HUDEP-2 (cell line): Measurements from ENCODE around the gene ATF2.

Experiments
- DNase-seq, 76 experiments: peaks; one replicate each; lab custom pipeline; 2025; ENCODE audit not compliant: unreplicated experiment in 76 of 76; lab: John Stamatoyannopoulos, UW

Gene ATF2

GRCh38 chr2:175167792-175168563 is at the start of gene ATF2:
Gene ATF2, minus strand, starts transcription at chr2:175168203. Its CDS starts 31,760 bp downstream, at chr2:175136443.
- peak; percentile 43 to 100 (median 97) for DNase-seq

- DNase-seq: no peak
Observed at GRCh38 chr2:175207741-175208438, 39.9 kb upstream of the ATF2 start.

GRCh38 chr2:175206866-175207265 is 38.9 kb upstream of the ATF2 start:
- DNase-seq: no peak

GRCh38 chr2:175205523-175205922 is 37.5 kb upstream of the ATF2 start:
- no peak for DNase-seq

- peak in 39 of 76 experiments; percentile 1 to 62 (median 21) for DNase-seq
Observed at GRCh38 chr2:175203621-175204496, 35.9 kb upstream of the ATF2 start.

GRCh38 chr2:175195012-175195411 is 27.0 kb upstream of the ATF2 start:
- no peak for DNase-seq

GRCh38 chr2:175188761-175189160 is 20.8 kb upstream of the ATF2 start:
- DNase-seq: no peak

GRCh38 chr2:175187378-175187777 is 19.4 kb upstream of the ATF2 start:
- DNase-seq: peak in 23 of 76 experiments; percentile 7 to 63 (median 33)

- DNase-seq: no peak
Observed at GRCh38 chr2:175183674-175184073, 15.7 kb upstream of the ATF2 start.

GRCh38 chr2:175181877-175182308 is 13.9 kb upstream of the ATF2 start:
- peak in 2 of 76 experiments; percentile 27 to 43 for DNase-seq

GRCh38 chr2:175181104-175181876 is 13.3 kb upstream of the ATF2 start, which contains the start of gene ATP5MC3:
Gene ATP5MC3, minus strand, starts transcription at chr2:175181710. Its CDS starts 317 bp downstream, at chr2:175181393.
- DNase-seq: peak in 75 of 76 experiments; percentile 41 to 96 (median 86)

- DNase-seq: peak in 60 of 76 experiments; percentile 0 to 73 (median 39)
Observed at GRCh38 chr2:175180701-175181103, 12.7 kb upstream of the ATF2 start.

GRCh38 chr2:175176624-175177023 is 8.6 kb upstream of the ATF2 start:
- DNase-seq: no peak

- no peak for DNase-seq
Observed at GRCh38 chr2:175175896-175176295, 7.9 kb upstream of the ATF2 start.

GRCh38 chr2:175175320-175175719 is 7.3 kb upstream of the ATF2 start:
- DNase-seq: peak in 1 of 76 experiments; percentile 8

GRCh38 chr2:175170659-175171304 is 2.8 kb upstream of the ATF2 start:
- peak in 3 of 76 experiments; percentile 3 to 24 (median 3) for DNase-seq

GRCh38 chr2:175169191-175169590 is 1.2 kb upstream of the ATF2 start:
- no peak for DNase-seq

GRCh38 chr2:175168564-175168945 is 552 bp upstream of the ATF2 start:
- DNase-seq: no peak

- DNase-seq: peak in 5 of 76 experiments; percentile 12 to 42 (median 37)
Observed at GRCh38 chr2:175167076-175167791, 769 bp downstream of the ATF2 start.
